Measurements from ENCODE around the gene ACTA2. TPM values are rescaled to one million over a fixed set of nuclear protein-coding genes. Genes with fewer than 3 reads are reported as not detected.

The ACTA2 gene
- 26.1 TPM for total RNA-seq

GRCh38 chr10:88952647-88953111, at the start of gene ACTA2:
TSS of gene ACTA2 (minus strand) at chr10:88952773. CDS start at chr10:88948930, 3,843 bp downstream.
- no peak for DNase-seq (ENCODE audit: low spot score in 2 of 2)

GRCh38 chr10:89001729-89002072, 49.1 kb upstream of the ACTA2 start:
- FAIRE-seq (no peak), DNase-seq (ENCODE audit: low spot score in 2 of 2) (no peak)

More at GRCh38 chr10:88952647-88953111, at the start of gene ACTA2:
- FAIRE-seq, result no peak

GRCh38 chr10:89001024-89001728, 48.6 kb upstream of the ACTA2 start:
- DNase-seq (ENCODE audit: low spot score in 2 of 2), result no peak
- no peak for FAIRE-seq

GRCh38 chr10:88999625-89000024, 47.1 kb upstream of the ACTA2 start:
- no peak for FAIRE-seq
- DNase-seq (ENCODE audit: low spot score in 2 of 2), result no peak

GRCh38 chr10:88996927-88997326, 44.4 kb upstream of the ACTA2 start:
- no peak for DNase-seq (ENCODE audit: low spot score in 2 of 2)
- FAIRE-seq, result no peak

- no peak for DNase-seq (ENCODE audit: low spot score in 2 of 2)
- FAIRE-seq, result no peak
Measured at GRCh38 chr10:88995156-88995876, 42.7 kb upstream of the ACTA2 start.

GRCh38 chr10:88994019-88994418, 41.4 kb upstream of the ACTA2 start:
- FAIRE-seq (no peak), DNase-seq (ENCODE audit: low spot score in 2 of 2) (no peak)

- no peak for FAIRE-seq
Measured at GRCh38 chr10:88992921-88993524, 40.5 kb upstream of the ACTA2 start.

GRCh38 chr10:88991899-88992320, 39.3 kb upstream of the ACTA2 start:
- FAIRE-seq (no peak), DNase-seq (ENCODE audit: low spot score in 2 of 2) (no peak)

More at GRCh38 chr10:88992921-88993524, 40.5 kb upstream of the ACTA2 start:
- no peak for DNase-seq (ENCODE audit: low spot score in 2 of 2)

GRCh38 chr10:88991161-88991898, 38.8 kb upstream of the ACTA2 start:
- FAIRE-seq (no peak), DNase-seq (ENCODE audit: low spot score in 2 of 2) (peak; percentile 62 to 63)

- DNase-seq (ENCODE audit: low spot score in 2 of 2), result peak; percentile 45 to 49
- FAIRE-seq, result no peak
Measured at GRCh38 chr10:88990384-88991160, 38.0 kb upstream of the ACTA2 start, which contains the start of gene FAS. TSS of gene FAS (plus strand) at chr10:88990798. CDS start at chr10:88990877, 79 bp downstream.

GRCh38 chr10:88989824-88990383, 37.3 kb upstream of the ACTA2 start:
- DNase-seq (ENCODE audit: low spot score in 2 of 2), result no peak
- no peak for FAIRE-seq

GRCh38 chr10:88989423-88989822, 36.9 kb upstream of the ACTA2 start:
- no peak for DNase-seq (ENCODE audit: low spot score in 2 of 2)
- no peak for FAIRE-seq

- no peak for FAIRE-seq
- DNase-seq (ENCODE audit: low spot score in 2 of 2), result no peak
Measured at GRCh38 chr10:88987840-88988239, 35.3 kb upstream of the ACTA2 start.

- no peak for FAIRE-seq
- no peak for DNase-seq (ENCODE audit: low spot score in 2 of 2)
Measured at GRCh38 chr10:88987243-88987725, 34.7 kb upstream of the ACTA2 start.

- FAIRE-seq, result peak; percentile 73
- peak in 1 of 2 donors; percentile 22 for DNase-seq (ENCODE audit: low spot score in 2 of 2)
Measured at GRCh38 chr10:88986549-88987242, 34.1 kb upstream of the ACTA2 start.

GRCh38 chr10:88984525-88984924, 32.0 kb upstream of the ACTA2 start:
- DNase-seq (ENCODE audit: low spot score in 2 of 2), result no peak
- no peak for FAIRE-seq

- FAIRE-seq (no peak), DNase-seq (ENCODE audit: low spot score in 2 of 2) (no peak)
Measured at GRCh38 chr10:88983939-88984338, 31.4 kb upstream of the ACTA2 start.

GRCh38 chr10:88983206-88983605, 30.6 kb upstream of the ACTA2 start:
- FAIRE-seq, result no peak
- no peak for DNase-seq (ENCODE audit: low spot score in 2 of 2)

Data from frontal cortex (tissue), 4 donors.